GM12872 (cell line): ENCODE data around the gene MAPKAPK3.

Experiments
- CTCF ChIP-seq: IDR thresholded peaks from 3 replicates; pipeline ENCODE4 v1.5.1; 2011; ENCODE audit warnings: low read depth, mild to moderate bottlenecking, low read length, moderate library complexity; ENCODE audit not compliant: insufficient read depth

MAPKAPK3 gene

GRCh38 chr3:50606596-50606995 is 10.4 kb upstream of the MAPKAPK3 start:
- no peak for TF ChIP-seq CTCF

- TF ChIP-seq CTCF = no peak
Measured at GRCh38 chr3:50607271-50608091, 9.5 kb upstream of the MAPKAPK3 start.

- no peak for TF ChIP-seq CTCF
Measured at GRCh38 chr3:50608278-50608677, 8.7 kb upstream of the MAPKAPK3 start.

GRCh38 chr3:50609071-50609762 is 7.7 kb upstream of the MAPKAPK3 start:
- TF ChIP-seq CTCF = no peak

- no peak for TF ChIP-seq CTCF
Measured at GRCh38 chr3:50609763-50610085, 7.2 kb upstream of the MAPKAPK3 start.

- no peak for TF ChIP-seq CTCF
Measured at GRCh38 chr3:50610181-50610971, 6.6 kb upstream of the MAPKAPK3 start.

- no peak for TF ChIP-seq CTCF
Measured at GRCh38 chr3:50610992-50611463, 5.9 kb upstream of the MAPKAPK3 start.
